Iris pigment epithelial cell (primary cell): ENCODE data around the gene NOL4L.
A peak's percentile ranks its signal among the peaks of the same experiment; 100 is the strongest.

Experiments
- DNase-seq: peaks from one replicate; pipeline ENCODE4 v3.0.0-alpha.2; 2011; ENCODE audit warnings: low read depth

The NOL4L gene

GRCh38 chr20:32483351-32484224, 101.5 kb downstream of the NOL4L start:
- peak; percentile 83 for DNase-seq

- no peak for DNase-seq
Observed at GRCh38 chr20:32482442-32483261, 102.5 kb downstream of the NOL4L start.

- no peak for DNase-seq
Observed at GRCh38 chr20:32482143-32482441, 103.0 kb downstream of the NOL4L start.

GRCh38 chr20:32481311-32482142, 103.6 kb downstream of the NOL4L start:
- DNase-seq: no peak

- DNase-seq: peak; percentile 73
Observed at GRCh38 chr20:32480371-32481241, 104.5 kb downstream of the NOL4L start.

GRCh38 chr20:32479697-32480171, 105.4 kb downstream of the NOL4L start:
- no peak for DNase-seq

GRCh38 chr20:32479012-32479411, 106.1 kb downstream of the NOL4L start:
- DNase-seq: no peak

- DNase-seq: no peak
Observed at GRCh38 chr20:32478576-32478975, 106.6 kb downstream of the NOL4L start.

- DNase-seq: no peak
Observed at GRCh38 chr20:32477594-32478512, 107.3 kb downstream of the NOL4L start.

GRCh38 chr20:32476684-32477593, 108.2 kb downstream of the NOL4L start:
- no peak for DNase-seq

- peak; percentile 98 for DNase-seq
Observed at GRCh38 chr20:32474967-32475811, 109.9 kb downstream of the NOL4L start.

GRCh38 chr20:32474717-32474966, 110.5 kb downstream of the NOL4L start:
- no peak for DNase-seq

- DNase-seq: no peak
Observed at GRCh38 chr20:32474009-32474716, 111.0 kb downstream of the NOL4L start.

GRCh38 chr20:32473231-32474008, 111.7 kb downstream of the NOL4L start:
- no peak for DNase-seq

GRCh38 chr20:32472581-32473207, 112.4 kb downstream of the NOL4L start:
- no peak for DNase-seq

- no peak for DNase-seq
Observed at GRCh38 chr20:32470940-32471339, 114.2 kb downstream of the NOL4L start.
